ENCODE results near the gene CDH23. TPM values are rescaled to one million over a fixed set of nuclear protein-coding genes. Genes with fewer than 3 reads are reported as not detected.

Gene CDH23
- polyA plus RNA-seq, 1 experiment: 0.01 TPM

GRCh38 chr10:71772832-71773220 is 376.1 kb downstream of the CDH23 start:
- DNase-seq (ENCODE audit: low read depth, low spot score): no peak
- TF ChIP-seq, protein P1, sequence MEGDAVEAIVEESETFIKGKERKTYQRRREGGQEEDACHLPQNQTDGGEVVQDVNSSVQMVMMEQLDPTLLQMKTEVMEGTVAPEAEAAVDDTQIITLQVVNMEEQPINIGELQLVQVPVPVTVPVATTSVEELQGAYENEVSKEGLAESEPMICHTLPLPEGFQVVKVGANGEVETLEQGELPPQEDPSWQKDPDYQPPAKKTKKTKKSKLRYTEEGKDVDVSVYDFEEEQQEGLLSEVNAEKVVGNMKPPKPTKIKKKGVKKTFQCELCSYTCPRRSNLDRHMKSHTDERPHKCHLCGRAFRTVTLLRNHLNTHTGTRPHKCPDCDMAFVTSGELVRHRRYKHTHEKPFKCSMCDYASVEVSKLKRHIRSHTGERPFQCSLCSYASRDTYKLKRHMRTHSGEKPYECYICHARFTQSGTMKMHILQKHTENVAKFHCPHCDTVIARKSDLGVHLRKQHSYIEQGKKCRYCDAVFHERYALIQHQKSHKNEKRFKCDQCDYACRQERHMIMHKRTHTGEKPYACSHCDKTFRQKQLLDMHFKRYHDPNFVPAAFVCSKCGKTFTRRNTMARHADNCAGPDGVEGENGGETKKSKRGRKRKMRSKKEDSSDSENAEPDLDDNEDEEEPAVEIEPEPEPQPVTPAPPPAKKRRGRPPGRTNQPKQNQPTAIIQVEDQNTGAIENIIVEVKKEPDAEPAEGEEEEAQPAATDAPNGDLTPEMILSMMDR (IDR thresholded peaks at IDR 0.05; ENCODE audit: low read depth, low read length): no peak
- H3K27me3 ChIP-seq (ENCODE audit: control insufficient read depth, insufficient read depth, low read length): no peaks in the 10 kb centered on the region
- peak overlapping the region; percentile 21 for H3K27ac ChIP-seq (ENCODE audit: low read depth, low read length)
- H3K9me3 ChIP-seq (ENCODE audit: control insufficient read depth, insufficient read depth, low read length): peaks cover 6% of the 10 kb centered on the region
- CTCF ChIA-PET: interaction anchor here (0.5 to 3.5 kb wide), 13 partner anchors 9 to 458 kb away, joined by 3 to 20 read pairs (median 4); no protein-coding TSS in a partner anchor
- POLR2A ChIA-PET: interaction anchor here (1.3 to 2.1 kb wide), 3 partner anchors 14 to 78 kb away, joined by 3 to 15 read pairs (median 3); partner anchors contain the start of gene PSAP
- peak overlapping the region; percentile 70 for H3K4me3 ChIP-seq (ENCODE audit: low read depth, low read length)

DNA sequence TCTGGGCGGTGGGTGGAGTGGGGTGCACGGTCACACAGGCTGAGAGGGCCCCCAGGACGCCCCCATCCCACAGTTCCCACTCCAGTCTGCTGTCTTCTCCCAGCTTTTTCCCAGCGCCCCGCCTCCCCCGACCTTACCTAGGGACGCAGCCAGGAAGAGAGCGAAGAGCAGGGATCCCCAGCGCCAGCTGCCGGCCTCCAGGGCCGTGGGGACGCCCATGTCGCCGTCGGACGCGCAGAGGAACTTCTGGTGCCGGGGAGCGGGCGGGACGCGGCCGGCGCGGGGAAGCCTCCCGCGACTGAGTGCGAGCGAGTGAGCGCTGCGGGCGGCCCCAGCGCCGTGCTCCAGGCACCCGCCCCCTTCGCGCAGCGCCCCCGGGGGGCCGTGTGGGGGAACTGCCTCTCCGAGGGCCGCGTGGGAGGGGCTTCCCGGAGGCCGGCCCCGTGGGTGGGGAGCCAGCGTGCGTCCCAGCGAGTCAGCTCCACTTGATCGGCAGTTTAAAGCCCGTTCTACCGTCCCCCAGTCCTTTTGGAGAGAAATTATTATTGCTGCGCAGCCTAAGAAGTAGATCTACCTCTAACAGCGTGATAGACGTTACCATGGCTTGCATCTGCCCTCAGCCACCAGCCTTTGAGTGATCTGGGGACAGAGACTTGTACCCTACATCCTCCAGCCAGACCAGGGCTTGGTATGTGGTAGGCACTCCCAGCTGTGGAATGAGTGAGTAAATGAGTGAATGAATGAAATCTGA is 376.7 kb downstream of the CDH23 start, which contains the start of gene VSIR:
Gene VSIR (minus strand): TSS at position 300 of the 751 bp plus-strand sequence. CDS start 81 bp downstream, at position 219.
- H3K9me3 ChIP-seq (ENCODE audit: control insufficient read depth, insufficient read depth, low read length): peaks cover 6% of the 10 kb centered on the region
- ChIA-PET CTCF (interaction anchor here (0.5 to 3.5 kb wide), 17 partner anchors 10 to 460 kb away, joined by 3 to 20 read pairs (median 4); partner anchors contain the start of gene PSAP), POLR2A (interaction anchor here (1.3 to 2.1 kb wide), 3 partner anchors 14 to 77 kb away, joined by 3 to 15 read pairs (median 3); partner anchors contain the start of gene PSAP)
- H3K27me3 ChIP-seq (ENCODE audit: control insufficient read depth, insufficient read depth, low read length): no peaks in the 10 kb centered on the region
- peak within 1 kb of the TSS; percentile 39 for H3K27ac ChIP-seq (ENCODE audit: low read depth, low read length)
- H3K4me3 ChIP-seq (ENCODE audit: low read depth, low read length): peak within 1 kb of the TSS; percentile 70
- TF ChIP-seq, protein P1 (IDR thresholded peaks at IDR 0.05; ENCODE audit: low read depth, low read length): peak; percentile 72
- DNase-seq (ENCODE audit: low read depth, low spot score): peak; percentile 33

DNA sequence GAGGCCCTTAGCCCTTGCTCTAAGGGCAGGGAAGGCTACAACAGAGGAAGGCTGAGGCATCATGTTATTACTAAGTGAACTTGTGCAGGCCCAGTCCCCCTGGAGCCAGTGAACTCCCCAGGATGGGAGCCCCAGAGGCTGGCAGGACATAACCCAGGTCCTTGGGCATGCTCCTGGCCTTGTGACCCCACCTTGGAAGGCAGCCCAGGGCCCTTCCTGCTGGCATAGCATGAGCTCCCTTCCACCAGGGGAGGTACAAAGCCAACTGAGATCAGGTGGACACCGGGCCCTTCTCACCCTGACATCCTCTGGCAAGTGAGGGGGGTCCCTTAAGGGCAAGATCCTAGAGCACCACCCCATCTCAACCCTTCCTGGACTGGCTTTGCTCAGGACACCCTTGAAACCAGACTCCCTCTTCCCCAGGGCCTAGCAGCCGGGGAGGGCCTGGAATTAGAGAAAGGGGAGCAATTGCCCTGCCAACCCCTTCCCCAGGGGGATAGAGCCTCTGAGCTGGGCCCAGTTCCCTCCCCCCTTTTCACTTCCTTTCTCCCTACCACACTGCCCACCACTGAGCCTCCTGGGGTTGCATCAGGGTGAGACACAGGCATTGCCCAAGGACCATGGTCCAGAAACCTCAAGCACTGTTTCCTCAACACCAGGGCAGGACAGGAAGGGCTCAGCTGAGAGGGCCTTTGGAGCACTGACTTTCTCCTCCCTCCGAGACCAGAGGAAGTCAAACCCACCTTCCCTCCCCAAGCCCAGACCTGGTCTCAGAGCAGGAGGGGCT is 378.4 kb downstream of the CDH23 start:
- ChIA-PET CTCF (interaction anchor here (2.4 to 3.5 kb wide), 2 partner anchors 11 to 78 kb away, joined by 14 to 20 read pairs; no protein-coding TSS in a partner anchor), POLR2A (no interaction called here)
- H3K27ac ChIP-seq (ENCODE audit: low read depth, low read length): no peak overlapping the region
- H3K27me3 ChIP-seq (ENCODE audit: control insufficient read depth, insufficient read depth, low read length): peaks cover 11% of the 10 kb centered on the region
- TF ChIP-seq, protein P1 (IDR thresholded peaks at IDR 0.05; ENCODE audit: low read depth, low read length): no peak
- DNase-seq (ENCODE audit: low read depth, low spot score): no peak
- H3K4me3 ChIP-seq (ENCODE audit: low read depth, low read length): no peak overlapping the region
- H3K9me3 ChIP-seq (ENCODE audit: control insufficient read depth, insufficient read depth, low read length): peaks cover 6% of the 10 kb centered on the region

DNA sequence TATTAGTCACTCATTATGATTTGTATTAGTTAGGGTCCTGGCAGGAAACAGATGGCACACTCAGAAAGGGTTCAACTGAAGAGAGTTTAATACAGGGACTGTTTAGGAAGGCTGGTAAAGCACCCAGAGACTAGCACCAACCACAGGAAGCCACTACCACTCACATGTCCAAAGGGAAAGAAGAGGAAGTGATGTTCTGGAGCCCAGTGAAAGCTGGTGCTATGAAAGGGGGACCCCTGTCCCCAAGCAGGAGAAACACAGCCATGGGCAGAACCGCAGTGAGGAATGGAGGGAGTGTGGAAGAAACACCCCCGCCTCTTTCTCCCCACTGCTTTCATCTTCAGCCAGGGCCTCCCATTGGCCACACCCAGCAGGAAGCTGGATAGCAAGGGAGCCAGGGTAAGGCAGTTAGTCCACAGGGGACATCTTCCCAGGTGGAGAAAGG is 379.8 kb downstream of the CDH23 start:
- POLR2A ChIA-PET: no interaction called here
- no peak overlapping the region for H3K27ac ChIP-seq (ENCODE audit: low read depth, low read length)
- DNase-seq (ENCODE audit: low read depth, low spot score): no peak
- peaks cover 17% of the 10 kb centered on the region for H3K27me3 ChIP-seq (ENCODE audit: control insufficient read depth, insufficient read depth, low read length)
- H3K9me3 ChIP-seq (ENCODE audit: control insufficient read depth, insufficient read depth, low read length): peaks cover 6% of the 10 kb centered on the region
- CTCF ChIA-PET: no interaction called here
- TF ChIP-seq, protein P1 (IDR thresholded peaks at IDR 0.05; ENCODE audit: low read depth, low read length): no peak
- H3K4me3 ChIP-seq (ENCODE audit: low read depth, low read length): no peak overlapping the region
